Pancreas (tissue), 10 donors: ENCODE results near the gene TNS3. TPM values are rescaled to one million over a fixed set of nuclear protein-coding genes. Genes with fewer than 3 reads are reported as not detected.

Source experiments
- ATAC-seq, 4 donors: fragments of 200-7000 bp; cut with Tn5 transposase; one replicate each; pipeline versions ENCODE4 v1.8.0 to v1.9.1; 2020; ENCODE audit warnings: mild to moderate bottlenecking in 4 of 4, moderate library complexity in 4 of 4
- DNase-seq, 6 donors: peaks; one replicate each; pipeline ENCODE4 v3.0.0-alpha.2; 2020
- FAIRE-seq: peaks from 2 replicates; lab custom pipeline; 2012; peaks lifted over from hg19 to GRCh38; lab: Jason Lieb, UNC
- H3K27ac ChIP-seq, 4 donors: fragments of 200-600 bp; sonication (generic); 1 replicate in 3 of 4; 2 replicates in 1 of 4; pipeline versions ENCODE4 v1.5.0 to v1.8.0; 2020
- H3K27me3 ChIP-seq, 4 donors: fragments of 200-600 bp; one replicate each; pipeline ENCODE4 v1.8.0; 2021
- H3K36me3 ChIP-seq, 3 donors: fragments of 200-600 bp; sonication (generic) in 1 of 3; one replicate each; pipeline versions ENCODE4 v1.5.0 to v1.8.0; 2020 to 2021
- H3K4me1 ChIP-seq, 3 donors: fragments of 200-600 bp; one replicate each; pipeline ENCODE4 v1.8.0; 2021
- H3K4me3 ChIP-seq, 4 donors: fragments of 200-600 bp; sonication (generic) in 2 of 4; one replicate each; pipeline versions ENCODE4 v1.5.0 to v1.8.0; 2020 to 2021
- H3K9me3 ChIP-seq, 4 donors: fragments of 200-600 bp; one replicate each; pipeline ENCODE4 v1.8.0; 2021
- CTCF ChIP-seq, 4 donors: fragments of 200-600 bp; sonication (generic) in 3 of 4; IDR thresholded peaks; one replicate each; pipeline versions ENCODE4 v1.5.0 to v1.8.0; 2021; ENCODE audit warnings: antibody characterized with exemption in 4 of 4
- WGBS, 2 donors: extraction: QIAGEN DNeasy Blood & Tissue Kit; methylation state at CpG; one replicate each; pipeline ENCODE4 v1.1.7; 2013; 5-methylcytosine and 5-hydroxymethylcytosine counted together
- intact Hi-C, 3 donors: fragments of 100-400 bp; cut with DNase I; formaldehyde crosslinking; loops; one replicate each; pipeline versions ENCODE4 v1.11.1 to v1.14.2; 2022
- polyA plus RNA-seq, 2 donors: library from polyadenylated mRNA; stranded (reverse); fragments of 200-250 nt; gene quantifications; one replicate each; pipeline ENCODE4 v1.2.3, GENCODE V29; 2013
- total RNA-seq, 6 donors: library from RNA; stranded (reverse); fragmentation: NEBNext Ultra II Directional in 4 of 6; extraction: Animal tissue kit (Norgen Biotek cat#: 25700) in 4 of 6; gene quantifications; one replicate each; pipeline versions ENCODE4 v1.2.1 to v1.2.4, GENCODE V29; 2021 to 2023
- donor health status: healthy with polysubstance abuse.
- donor health status: DM: no; HTN: no; CAD: no; lungs with moderate emphysema.
- donor health status: DM: no; HTN: no; CAD: no.
- donor health status: control.
- donor health status: control.
- donor health status: Bipolar disorder and iron deficiency.
- donor health status: DM: yes; HTN: yes; CAD: no.
- donor health status: DM: no; HTN: no; CAD: no.
- donor health status: DM: no; HTN: no; CAD: no.
- donor health status: DM: yes; HTN: yes; CAD: no.

Gene TNS3
- total and polyA plus RNA-seq, 8 donors = 28.0 to 125 (median 91.2) TPM

GRCh38 chr7:47366960-47367359 lies 215.0 kb downstream of the TNS3 start:
- Histone ChIP-seq H3K4me1 (peaks cover 12 to 18% (median 14%) of the 10 kb centered on the region in 3 donors), H3K27me3 (no peaks in the 10 kb centered on the region), H3K27ac (no peak overlapping the region), H3K9me3 (no peaks in the 10 kb centered on the region), H3K4me3 (no peak overlapping the region), H3K36me3 (peaks cover 0 to 29% (median 15%) of the 10 kb centered on the region in 3 donors)
- DNase-seq (peak in 1 of 6 donors; percentile 41), FAIRE-seq (no peak), ATAC-seq (no peak)
- WGBS, 2 donors = 90 to 91% methylated on average over 8 of the region's 8 CpGs
- no peak for TF ChIP-seq CTCF (IDR thresholded peaks at IDR 0.05)
- intact Hi-C loops = no loop called here

- H3K36me3 ChIP-seq = peaks cover 0 to 29% (median 15%) of the 10 kb centered on the region in 3 donors
Observed at GRCh38 chr7:47366211-47366610, 215.7 kb downstream of the TNS3 start.

GRCh38 chr7:47362984-47363383 lies 218.9 kb downstream of the TNS3 start:
- intact Hi-C loops = no loop called here
- DNase-seq (no peak), FAIRE-seq (no peak), ATAC-seq (no peak)
- 68 to 73% methylated on average over 1 of the region's 1 CpG for WGBS, 2 donors
- Histone ChIP-seq H3K9me3 (no peaks in the 10 kb centered on the region), H3K27ac (no peak overlapping the region), H3K4me3 (no peak overlapping the region), H3K36me3 (peaks cover 0 to 16% (median 1%) of the 10 kb centered on the region in 3 donors), H3K4me1 (no peaks in the 10 kb centered on the region), H3K27me3 (no peaks in the 10 kb centered on the region)
- TF ChIP-seq CTCF (IDR thresholded peaks at IDR 0.05) = no peak

More at GRCh38 chr7:47366211-47366610, 215.7 kb downstream of the TNS3 start:
- no peaks in the 10 kb centered on the region for H3K27me3 ChIP-seq
- ATAC-seq (no peak), DNase-seq (no peak), FAIRE-seq (no peak)
- H3K4me1 ChIP-seq = peaks cover 5 to 10% (median 8%) of the 10 kb centered on the region in 3 donors
- no peak overlapping the region for H3K27ac ChIP-seq
- TF ChIP-seq CTCF (IDR thresholded peaks at IDR 0.05) = no peak
- no peaks in the 10 kb centered on the region for H3K9me3 ChIP-seq
- intact Hi-C loops = no loop called here
- 63% methylated on average over 7 of the region's 7 CpGs for WGBS, 2 donors
- no peak overlapping the region for H3K4me3 ChIP-seq

- DNase-seq = no peak
- no peak for TF ChIP-seq CTCF (IDR thresholded peaks at IDR 0.05)
- Histone ChIP-seq H3K4me1 (peaks cover 6 to 9% (median 9%) of the 10 kb centered on the region in 3 donors), H3K36me3 (peaks cover 0 to 13% (median 0%) of the 10 kb centered on the region in 3 donors), H3K9me3 (no peaks in the 10 kb centered on the region), H3K27me3 (no peaks in the 10 kb centered on the region), H3K4me3 (no peak overlapping the region), H3K27ac (no peak overlapping the region)
- intact Hi-C loops = no loop called here
- WGBS, 2 donors = 62% methylated on average over 4 of the region's 4 CpGs
- FAIRE-seq = no peak
- no peak for ATAC-seq
Observed at GRCh38 chr7:47361746-47362215, 220.1 kb downstream of the TNS3 start.

GRCh38 chr7:47361236-47361635 lies 220.7 kb downstream of the TNS3 start:
- Histone ChIP-seq H3K9me3 (no peaks in the 10 kb centered on the region), H3K36me3 (peaks cover 0 to 13% (median 0%) of the 10 kb centered on the region in 3 donors), H3K4me3 (no peak overlapping the region), H3K4me1 (peaks cover 9 to 10% (median 9%) of the 10 kb centered on the region in 3 donors), H3K27me3 (no peaks in the 10 kb centered on the region), H3K27ac (no peak overlapping the region)
- FAIRE-seq = no peak
- no peak for ATAC-seq
- no peak for TF ChIP-seq CTCF (IDR thresholded peaks at IDR 0.05)
- intact Hi-C loops = no loop called here
- WGBS, 2 donors = 90 to 92% methylated on average over 5 of the region's 5 CpGs
- DNase-seq = no peak
